Islet of Langerhans (tissue), 1 donor: ENCODE results near the gene PDZRN3.

Source experiments
- FAIRE-seq: peaks from one replicate; lab custom pipeline; 2011; peaks lifted over from hg19 to GRCh38; lab: Jason Lieb, UNC

Gene PDZRN3

DNA sequence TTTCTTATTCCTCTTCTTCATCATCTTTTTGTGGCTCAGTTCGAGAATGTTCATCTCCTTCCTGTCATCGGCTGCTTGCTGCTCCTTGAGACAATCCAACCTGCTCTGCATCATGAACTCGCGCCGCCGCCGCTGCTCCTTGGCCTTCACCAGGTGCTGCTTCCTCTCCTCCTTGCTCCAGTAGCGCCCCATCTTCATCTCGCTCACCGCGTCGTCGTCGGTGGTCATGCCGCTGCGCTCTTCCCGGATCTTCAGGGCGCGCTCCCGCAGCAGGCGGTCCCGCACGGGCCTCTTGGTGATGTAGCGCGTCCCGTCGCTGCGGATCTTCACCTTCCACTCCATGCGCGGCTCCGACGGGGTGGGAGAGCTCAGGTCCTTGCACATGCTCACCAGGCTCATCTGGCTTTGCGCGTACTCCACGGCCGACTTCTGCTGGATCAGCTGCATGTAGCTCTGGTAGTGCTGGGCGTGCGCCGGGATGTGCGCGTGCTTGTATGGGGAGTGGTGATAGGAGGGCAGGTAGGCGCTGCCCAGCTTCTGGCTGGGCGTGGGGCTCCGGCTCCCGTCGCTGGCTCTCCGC, 241.2 kb downstream of the PDZRN3 start:
- no peak for FAIRE-seq

DNA sequence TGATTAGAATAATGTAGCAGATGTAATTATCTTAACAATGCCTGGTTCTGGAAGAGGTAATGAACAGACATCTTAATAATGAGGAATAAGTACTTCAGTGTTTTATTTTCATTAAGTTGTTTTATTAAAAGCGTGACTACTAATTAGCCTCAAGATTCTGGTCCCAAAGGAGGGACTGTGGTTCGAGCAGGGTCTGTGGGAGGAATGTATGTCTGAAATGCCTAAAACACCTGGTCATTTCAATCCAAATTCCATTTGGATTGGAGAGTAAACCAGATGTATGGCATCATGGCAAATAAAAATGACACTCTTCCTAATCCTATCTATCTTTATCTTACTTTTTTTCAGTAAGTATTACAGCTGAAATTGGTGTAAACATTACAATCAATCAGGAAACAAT, 243.2 kb downstream of the PDZRN3 start:
- FAIRE-seq, result no peak

DNA sequence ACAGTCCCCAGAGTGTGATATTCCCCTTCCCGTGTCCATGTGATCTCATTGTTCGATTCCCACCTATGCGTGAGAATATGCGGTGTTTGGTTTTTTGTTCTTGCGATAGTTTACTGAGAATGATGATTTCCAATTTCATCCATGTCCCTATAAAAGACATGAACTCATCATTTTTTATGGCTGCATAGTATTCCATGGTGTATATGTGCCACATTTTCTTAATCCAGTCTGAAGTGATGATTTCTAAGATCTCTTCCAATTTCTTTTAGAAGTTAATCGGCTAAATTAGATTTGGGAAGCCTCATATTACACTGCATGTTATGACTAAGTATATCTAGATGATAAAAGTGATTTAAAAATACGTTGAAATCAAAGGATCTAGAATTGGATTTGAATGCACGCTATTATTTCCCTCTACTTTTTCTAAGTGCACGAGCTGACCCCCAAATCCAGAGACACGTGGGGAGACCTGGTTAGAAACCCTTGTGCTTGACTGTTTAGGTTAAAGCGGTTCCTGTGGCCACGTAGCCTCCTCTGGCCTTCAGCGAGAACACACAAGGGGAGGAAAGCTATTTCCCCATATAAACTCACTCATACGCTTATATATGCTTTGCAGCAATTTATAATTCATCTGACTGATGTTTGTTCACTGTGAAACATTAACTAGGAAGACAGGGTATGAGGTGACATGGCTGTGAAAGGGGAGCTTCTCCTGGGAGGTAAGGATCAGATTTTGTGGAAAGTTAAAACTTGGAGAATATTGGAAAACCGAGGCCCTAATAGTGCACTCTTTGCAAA, 243.8 kb downstream of the PDZRN3 start:
- peak; percentile 85 for FAIRE-seq

DNA sequence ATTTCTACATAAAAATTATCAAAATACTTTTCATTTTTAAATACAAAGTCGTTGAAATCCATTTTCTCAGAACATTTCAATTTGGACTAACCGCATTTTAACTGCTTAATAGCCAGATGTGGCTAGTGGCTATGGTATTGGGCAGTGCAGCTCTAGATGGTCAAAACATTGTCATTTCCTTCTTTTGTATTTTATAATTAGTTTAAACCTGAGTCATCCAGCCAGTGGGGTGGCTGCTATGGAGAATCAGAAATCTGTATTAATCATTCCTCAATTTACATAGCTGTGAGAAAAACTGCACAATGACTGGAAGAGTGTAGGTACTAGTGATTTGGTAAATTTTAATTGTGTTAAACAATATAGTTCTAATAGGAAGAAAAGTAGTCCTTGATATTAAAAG, 245.3 kb downstream of the PDZRN3 start:
- peak; percentile 17 for FAIRE-seq

DNA sequence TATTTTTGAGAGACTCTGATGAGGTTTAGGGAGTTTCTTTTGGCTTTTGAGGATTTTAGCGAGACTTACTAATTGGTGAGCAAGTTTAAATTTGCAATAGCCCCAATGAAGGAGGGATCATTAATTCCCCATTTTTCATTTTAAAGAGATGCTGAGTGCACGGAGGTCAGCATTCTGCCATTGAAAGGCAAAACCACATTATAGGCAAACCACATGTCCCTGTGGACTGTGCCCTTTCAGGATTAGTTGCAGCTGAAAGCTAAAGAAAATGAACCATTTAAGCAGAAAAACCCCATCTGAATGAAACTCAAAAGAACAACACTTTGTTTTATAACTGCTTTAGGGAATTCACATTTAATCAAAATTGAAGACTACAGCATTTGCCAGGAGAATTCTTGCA, 246.5 kb downstream of the PDZRN3 start:
- no peak for FAIRE-seq

DNA sequence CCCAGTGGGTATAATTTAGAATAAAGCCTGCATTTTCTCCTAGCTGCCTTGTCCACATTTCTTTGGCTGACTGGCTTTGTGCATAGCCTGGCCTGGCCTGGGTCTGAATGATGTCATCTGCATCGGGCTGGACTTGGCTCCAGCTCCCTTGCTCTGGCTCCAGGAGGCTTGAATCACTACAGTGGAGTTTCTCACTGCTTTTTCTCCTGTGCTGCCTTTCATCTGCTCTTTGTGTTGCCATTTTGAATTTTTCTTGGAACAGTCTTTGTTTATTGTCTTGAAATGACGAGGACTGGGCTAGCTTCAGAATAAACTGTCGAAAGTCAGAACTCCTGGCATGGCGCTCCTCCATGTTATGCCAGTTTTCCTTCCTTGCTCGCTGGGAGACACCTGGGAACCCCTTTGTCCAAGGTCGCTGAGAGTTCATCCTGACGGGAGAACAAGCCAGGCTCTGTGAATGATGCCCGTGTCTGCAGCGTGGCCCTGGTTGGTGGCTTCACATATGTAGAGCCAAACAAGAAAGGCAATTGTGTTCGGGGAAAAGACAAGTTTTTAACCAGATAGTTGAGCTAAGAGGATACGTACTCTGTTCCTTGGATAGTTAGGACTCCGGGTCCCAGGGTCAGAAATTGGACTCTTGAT, 258.9 kb downstream of the PDZRN3 start:
- FAIRE-seq, result no peak

DNA sequence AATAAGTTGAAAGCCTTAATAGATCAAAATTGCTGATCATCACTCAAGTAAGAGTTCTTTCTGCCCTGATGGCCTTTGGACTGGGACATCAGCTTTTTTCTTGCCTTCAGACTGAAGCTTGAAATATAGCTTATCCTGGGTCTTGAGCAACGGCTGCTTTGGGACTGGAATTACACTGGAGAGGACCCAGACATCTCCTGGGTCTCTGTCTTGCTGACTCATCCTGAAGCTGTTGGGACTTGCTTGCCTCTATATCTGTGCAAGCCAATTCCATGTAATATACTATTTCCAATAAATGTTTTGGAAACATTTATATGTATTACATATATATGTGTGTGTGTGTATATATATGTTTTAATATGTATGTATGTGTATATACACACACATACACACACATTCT, 260.2 kb downstream of the PDZRN3 start:
- no peak for FAIRE-seq

DNA sequence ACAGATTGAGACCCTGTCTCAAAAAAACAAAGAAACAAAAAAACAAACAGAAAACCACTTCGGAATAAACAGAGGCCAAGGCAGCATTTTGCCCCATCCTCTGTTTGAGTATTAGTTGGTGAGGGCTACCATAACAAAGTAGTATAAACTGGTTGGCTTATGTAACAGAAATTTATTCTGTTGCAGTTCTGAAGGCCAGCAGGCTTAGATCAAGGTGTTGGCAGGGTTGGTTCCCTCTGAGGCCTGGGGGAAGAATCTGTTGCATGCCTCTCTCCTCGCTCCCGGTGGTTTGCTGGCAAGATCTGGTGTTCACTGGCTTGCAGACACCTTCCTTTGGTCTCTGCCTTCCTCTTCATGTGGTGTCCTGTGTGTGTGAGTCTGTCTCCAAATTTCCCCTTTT, 261.6 kb downstream of the PDZRN3 start:
- no peak for FAIRE-seq

DNA sequence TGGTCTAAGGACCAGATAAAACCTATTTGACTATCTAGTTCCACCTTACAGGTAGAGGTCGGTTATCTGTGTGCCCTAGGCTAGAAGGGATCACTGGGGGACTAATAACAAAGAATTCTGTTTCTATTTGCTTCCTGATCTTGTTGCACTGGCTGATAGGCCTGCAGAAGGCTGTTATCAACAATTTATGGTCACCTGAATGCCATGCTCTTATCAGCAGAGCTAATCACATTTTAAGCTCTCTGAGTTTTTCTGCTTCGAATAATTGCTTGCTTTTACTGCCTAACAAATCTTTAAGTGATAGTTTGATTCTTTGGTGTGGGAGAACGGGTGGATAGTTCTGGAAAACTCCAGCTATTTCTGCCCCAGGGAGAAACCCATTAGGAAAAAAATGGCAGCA, 263.1 kb downstream of the PDZRN3 start:
- FAIRE-seq, result no peak

DNA sequence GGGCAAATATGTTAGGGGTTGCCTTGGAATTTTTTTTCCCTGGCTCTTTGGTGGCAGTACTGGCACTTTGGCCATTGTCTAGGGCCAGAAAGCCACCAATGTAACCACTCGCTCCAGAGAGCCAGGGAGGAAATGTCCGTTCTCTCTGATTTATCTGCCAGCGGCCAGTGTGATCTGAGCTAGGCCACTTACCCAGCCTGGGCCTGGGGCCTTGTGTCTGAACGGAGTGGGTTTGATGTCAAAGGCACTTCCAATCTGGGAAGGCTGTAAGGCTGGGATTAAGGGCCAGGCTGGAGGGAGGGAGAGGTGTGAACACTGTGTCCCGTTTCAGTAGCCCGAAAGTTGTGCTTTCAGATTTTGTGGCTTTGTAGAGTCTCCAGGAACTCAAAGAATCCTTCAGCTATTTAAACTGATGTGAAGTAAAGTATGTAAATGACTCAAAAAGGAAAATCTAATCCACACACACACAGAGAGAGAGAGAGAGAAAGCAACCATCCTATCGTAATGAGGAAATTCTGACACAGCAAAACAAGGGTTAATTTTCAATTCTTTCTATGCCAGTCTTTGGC, 271.0 kb downstream of the PDZRN3 start:
- FAIRE-seq, result no peak

DNA sequence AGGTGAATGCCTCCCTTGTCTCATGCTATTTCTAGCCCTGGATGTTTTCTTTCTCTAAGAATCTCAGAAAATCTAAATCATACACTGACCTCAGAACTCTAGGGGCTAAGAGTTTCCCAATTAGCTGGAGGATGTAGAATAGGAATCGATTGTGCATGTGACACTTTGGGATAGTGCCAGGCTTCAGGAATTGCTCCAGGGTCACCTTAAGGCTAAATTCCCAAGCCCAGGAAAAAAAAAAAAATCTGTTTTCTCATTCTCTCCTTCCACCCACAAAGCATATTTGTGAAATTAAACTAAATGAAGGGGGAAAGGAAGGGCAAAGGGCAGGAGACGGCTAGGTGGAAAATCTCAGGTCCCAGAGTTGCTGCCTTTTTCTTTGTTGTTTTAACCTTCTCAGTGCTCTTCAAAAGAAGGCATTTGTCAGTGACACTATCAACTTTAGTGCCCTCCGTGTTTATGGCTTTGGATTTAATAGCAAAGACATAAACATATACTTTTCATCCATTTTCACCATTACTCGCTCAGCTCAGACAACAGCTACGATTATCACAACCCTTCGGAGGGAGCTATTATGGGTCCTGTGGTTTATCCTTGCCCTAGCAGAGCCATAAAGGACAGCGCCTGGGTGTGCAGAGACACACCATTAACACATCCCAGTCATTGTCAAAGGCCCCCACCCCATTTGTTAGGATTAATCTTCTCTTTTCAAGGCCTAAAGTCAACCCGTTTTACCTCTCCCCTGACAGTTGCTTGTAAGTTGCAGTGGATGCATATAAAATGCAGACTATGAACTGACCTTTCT, 271.7 kb downstream of the PDZRN3 start:
- no peak for FAIRE-seq

DNA sequence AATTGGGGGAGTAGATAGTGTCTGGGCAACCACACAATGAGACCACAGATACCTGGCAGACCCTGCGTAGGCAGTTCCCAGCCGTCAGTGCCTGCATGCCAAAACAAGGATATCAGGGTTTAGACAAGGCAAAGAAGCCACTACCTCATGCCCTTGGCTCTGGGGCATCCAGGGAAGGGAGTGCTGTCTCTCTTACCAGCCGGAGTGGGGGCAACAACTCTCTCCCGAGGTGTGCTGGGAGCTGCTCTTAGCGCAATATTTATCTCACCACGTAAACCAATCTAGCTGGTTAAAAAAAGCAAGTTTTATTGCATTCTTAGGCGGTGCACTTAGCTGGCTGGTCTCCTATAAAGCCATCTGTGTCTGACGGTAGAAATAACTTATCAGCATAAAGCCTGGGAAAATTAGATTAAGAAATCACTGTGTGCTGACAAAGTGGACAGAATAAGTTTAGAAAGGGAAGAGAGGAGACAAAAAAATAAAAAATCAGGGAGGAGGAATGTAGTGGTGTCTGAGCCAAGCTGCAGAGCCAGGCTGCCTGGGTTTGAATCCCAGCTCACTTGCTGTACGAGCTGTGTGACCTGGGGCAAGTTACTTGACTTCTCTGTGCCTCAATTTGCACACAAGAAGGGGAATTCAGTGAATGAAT, 273.2 kb downstream of the PDZRN3 start:
- no peak for FAIRE-seq

DNA sequence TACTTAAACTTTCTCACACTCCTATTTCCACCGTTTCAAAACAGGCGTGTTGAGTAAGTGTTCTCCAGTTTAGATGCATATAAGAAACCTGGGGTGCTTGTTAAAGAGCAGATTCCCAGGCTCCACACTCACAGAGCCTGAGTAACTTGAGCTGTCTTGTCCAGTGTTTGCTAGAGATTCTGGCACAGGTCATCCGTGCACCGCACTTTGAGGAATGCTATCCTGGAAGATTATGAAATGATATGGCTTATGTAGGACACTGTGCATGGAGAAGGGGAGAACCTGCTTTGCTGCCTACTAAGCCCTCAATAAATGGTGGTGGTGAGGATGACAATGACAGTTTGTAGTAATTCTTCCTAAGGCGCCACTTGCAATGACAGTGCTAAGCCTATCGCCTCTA, 273.7 kb downstream of the PDZRN3 start:
- no peak for FAIRE-seq

DNA sequence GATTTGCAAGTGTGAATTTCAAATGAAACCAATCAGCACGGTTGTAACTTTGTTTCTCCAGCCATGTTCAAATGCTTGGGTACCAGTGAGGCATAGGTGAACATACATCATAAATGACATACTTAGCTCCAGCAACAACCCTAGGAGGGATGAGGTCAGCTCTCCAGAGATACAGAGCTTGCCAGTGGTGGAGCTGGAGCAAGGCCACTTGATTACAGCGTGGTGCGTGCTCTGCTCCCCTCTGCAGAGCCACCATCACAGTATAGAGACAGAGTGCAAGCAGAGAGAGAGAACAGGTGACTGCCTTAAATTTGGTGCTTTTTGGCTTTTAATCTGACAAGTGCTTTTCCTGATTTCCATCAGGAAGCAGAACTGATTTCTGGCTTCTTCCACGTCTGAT, 275.1 kb downstream of the PDZRN3 start:
- no peak for FAIRE-seq

DNA sequence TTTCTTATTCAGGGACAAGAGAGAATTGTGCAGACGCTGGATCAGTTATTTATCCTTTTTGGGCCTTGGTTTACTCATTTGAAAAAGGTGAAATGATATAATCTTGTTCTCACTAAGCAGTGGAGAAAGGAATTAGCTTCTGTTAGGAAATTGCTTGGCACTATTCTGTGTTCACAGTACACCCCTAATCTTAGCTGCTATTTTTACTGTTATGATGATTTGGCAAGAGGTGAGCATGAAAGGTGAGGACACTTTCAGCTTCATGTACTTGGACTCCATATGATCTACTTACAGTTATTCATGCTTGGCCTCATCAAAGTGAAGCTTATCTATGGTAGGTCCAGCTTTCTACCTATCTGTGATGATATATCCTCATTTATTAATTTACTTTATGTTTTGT, 282.7 kb downstream of the PDZRN3 start:
- no peak for FAIRE-seq

DNA sequence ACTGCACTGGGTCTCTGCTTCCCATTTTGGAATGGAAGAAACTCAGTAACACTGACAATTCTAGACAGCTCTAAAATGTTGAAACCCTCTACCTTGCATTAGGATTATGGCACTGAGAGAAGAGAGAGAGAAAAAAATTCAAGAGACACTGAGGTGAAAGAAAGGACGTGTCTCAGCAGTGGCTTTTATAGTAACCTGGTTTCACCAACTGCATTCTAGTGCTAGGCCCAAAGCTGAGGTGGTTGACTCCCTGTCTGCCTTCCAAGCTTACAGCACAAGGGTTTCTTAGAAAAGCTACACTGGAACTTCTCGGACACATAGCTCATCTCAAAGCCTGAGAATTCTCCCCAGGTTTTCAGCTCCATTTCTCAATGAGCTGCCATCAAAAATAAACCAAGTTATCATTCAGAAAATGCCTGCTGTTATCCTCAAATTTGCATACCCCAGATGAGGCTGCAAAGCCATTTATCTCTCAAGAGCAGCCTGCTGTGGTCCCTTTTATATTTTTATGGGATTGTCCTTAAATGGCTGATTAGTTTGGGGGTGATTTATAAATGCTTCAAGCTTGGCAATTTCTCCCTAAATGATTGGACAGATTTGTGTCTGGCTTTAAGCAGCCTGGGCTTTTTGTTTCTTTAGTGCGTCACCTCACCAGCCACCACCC, 283.3 kb downstream of the PDZRN3 start:
- no peak for FAIRE-seq

DNA sequence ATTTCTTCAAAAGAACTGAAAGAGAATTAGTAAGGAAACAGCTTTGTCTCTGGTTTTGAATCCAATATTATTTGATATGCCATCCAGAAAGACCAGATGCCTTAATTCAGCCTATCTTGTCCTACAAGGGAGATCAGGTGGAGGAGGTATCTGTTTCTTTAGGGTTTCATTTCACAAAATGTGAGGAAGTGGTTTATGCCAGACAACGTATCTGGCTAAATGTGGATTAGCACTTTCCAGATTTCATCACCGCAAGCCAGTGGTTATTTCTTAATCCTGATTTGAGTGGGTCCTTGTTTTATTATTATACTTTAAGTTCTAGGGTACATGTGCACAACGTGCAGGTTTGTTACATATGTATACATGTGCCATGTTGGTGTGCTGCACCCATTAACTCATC, 292.2 kb downstream of the PDZRN3 start:
- no peak for FAIRE-seq
